Heart right ventricle (tissue), 16 donors: ENCODE measurements around the gene OR2AE1. TPM values are rescaled to one million over a fixed set of nuclear protein-coding genes. Genes with fewer than 3 reads are reported as not detected.

ENCODE experiments used
- ATAC-seq, 8 donors: fragments of 200-7000 bp; cut with Tn5 transposase; one replicate each; pipeline ENCODE4 v1.9.1; 2020; ENCODE audit warnings: mild to moderate bottlenecking in 8 of 8, moderate library complexity in 8 of 8, moderate number of reproducible peaks in 1 of 8
- DNase-seq, 2 donors: peaks; one replicate each; pipeline ENCODE4 v3.0.0-alpha.2; 2020
- H3K27ac ChIP-seq, 10 donors: fragments of 200-600 bp; sonication (generic) in 2 of 10; one replicate each; pipeline versions ENCODE4 v1.5.0 to v1.8.0; 2020 to 2022; ENCODE audit warnings: mild to moderate bottlenecking in 3 of 10
- H3K27me3 ChIP-seq, 7 donors: fragments of 200-600 bp; one replicate each; pipeline ENCODE4 v1.8.0; 2021 to 2022; ENCODE audit warnings: mild to moderate bottlenecking in 2 of 7
- H3K36me3 ChIP-seq, 9 donors: fragments of 200-600 bp; sonication (generic) in 1 of 9; one replicate each; pipeline versions ENCODE4 v1.5.0 to v1.8.0; 2020 to 2022; ENCODE audit warnings: mild to moderate bottlenecking in 2 of 9
- H3K4me1 ChIP-seq, 9 donors: fragments of 200-600 bp; sonication (generic) in 1 of 9; one replicate each; pipeline versions ENCODE4 v1.5.0 to v1.8.0; 2020 to 2022; ENCODE audit warnings: mild to moderate bottlenecking in 4 of 9
- H3K4me3 ChIP-seq, 10 donors: fragments of 200-600 bp; sonication (generic) in 2 of 10; one replicate each; pipeline versions ENCODE4 v1.5.0 to v1.8.0; 2020 to 2022; ENCODE audit warnings: mild to moderate bottlenecking in 7 of 10, moderate library complexity in 2 of 10
- H3K9me3 ChIP-seq, 11 donors: fragments of 200-600 bp in 10 of 11; sonication (generic) in 2 of 11; one replicate each; pipeline versions ENCODE4 v1.5.0 to v1.8.0; 2013 to 2022; ENCODE audit warnings: mild to moderate bottlenecking in 2 of 11, control low read depth in 1 of 11, moderate library complexity in 1 of 11
- WGBS, 2 donors: extraction: QIAGEN DNeasy Blood & Tissue Kit; methylation state at CpG; one replicate each; pipeline ENCODE4 v1.1.7; 2013; ENCODE audit warnings: inconsistent platforms in 1 of 2; 5-methylcytosine and 5-hydroxymethylcytosine counted together
- intact Hi-C, 10 donors: fragments of 100-400 bp; cut with DNase I; formaldehyde crosslinking; loops; one replicate each; pipeline versions ENCODE4 v1.11.1 to v1.14.2; 2022
- polyA plus RNA-seq, 2 donors: library from polyadenylated mRNA; stranded (reverse); fragments of 200-250 nt; gene quantifications; one replicate each; pipeline ENCODE4 v1.2.3, GENCODE V29; 2013
- total RNA-seq, 10 donors: library from RNA; stranded (reverse); fragmentation: NEBNext Ultra II Directional in 3 of 10; extraction: Animal tissue kit (Norgen Biotek cat#: 25700) in 3 of 10; gene quantifications; one replicate each; pipeline versions ENCODE4 v1.2.1 to v1.2.4, GENCODE V29; 2021 to 2023
- TF ChIP-seq, protein P1 (sequence below), 9 donors: fragments of 200-600 bp; sonication (generic) in 2 of 9; IDR thresholded peaks; one replicate each; pipeline versions ENCODE4 v1.5.0 to v1.8.0; 2021 to 2022; ENCODE audit warnings: antibody characterized with exemption in 9 of 9, mild to moderate bottlenecking in 5 of 9, moderate library complexity in 1 of 9
- donor health status: Arrhythmogenic right ventricular cardiomyopathy.
- donor health status: ischemic (EF 13 %, LVEDD 7.1; RV severe dilation, severe dysfunction).
- donor health status: healthy with polysubstance abuse.
- donor health status: DM: no; HTN: yes; CAD: no.
- donor health status: DM: no; HTN: no; CAD: no.
- donor health status: ischemic (EF 25% LVEDD 6.9; RV normal size, moderate dysfunction).
- donor health status: ischemic (EF 25% LVEDD 5.7; RV mildly dilated, moderate dysfunction).
- donor health status: healthy.
- donor health status: DM: yes; HTN: yes; CAD: no.
- donor health status: Ischemic cardiomyopathy.
- donor health status: ischemic (EF 35%, LVEDD 5.7; RV mildly dilated, moderate dysfunction).
- donor health status: nonischemic (EF 11% LVEDD 7.7; RV severe dilation, severe dysfunction).
- donor health status: DM: yes; HTN: yes; CAD: no.
- donor health status: PGD.
- donor health status: ischemic (EF 29% LVEDD 5.4; RV normal size, mild dysfunction).
- donor health status: nonischemic (EF 23%, LVEDD 6.1; RV moderate dilation, normal function).

Gene OR2AE1
- total and polyA plus RNA-seq, 12 donors, result not detected

DNA sequence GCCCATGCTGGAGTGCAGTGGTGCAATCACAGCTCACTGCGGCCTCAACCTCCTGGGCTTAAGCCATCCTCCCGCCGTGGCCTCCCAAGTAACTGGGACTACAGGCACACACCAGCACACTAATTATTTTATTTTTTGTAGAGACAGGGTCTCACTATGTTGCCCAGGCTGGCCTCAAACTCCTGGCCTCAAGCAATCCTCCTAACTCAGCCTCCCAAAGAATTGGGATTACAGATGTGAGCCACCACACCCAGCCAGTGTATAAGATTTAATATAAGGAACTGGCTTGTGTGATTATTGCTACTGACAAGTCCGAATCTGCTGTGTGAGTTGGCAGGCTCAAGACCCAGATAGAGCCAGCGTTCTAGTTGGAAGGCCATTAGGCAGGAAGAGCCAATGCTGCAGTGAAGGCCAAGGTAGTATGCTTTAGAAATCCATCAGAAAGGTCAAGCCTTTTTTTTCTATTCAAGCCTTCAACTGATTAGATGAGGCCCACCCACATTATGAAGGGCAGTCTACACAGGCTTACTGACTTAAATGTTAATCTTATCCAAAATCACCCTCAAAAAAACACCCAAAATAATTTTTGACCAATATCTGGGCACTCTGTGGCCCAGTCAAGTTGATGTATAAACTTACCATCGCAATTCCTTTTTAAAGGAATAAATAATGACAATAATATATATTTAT lies 23.1 kb upstream of the OR2AE1 start:
- no peaks in the 10 kb centered on the region for H3K27me3 ChIP-seq
- H3K4me1 ChIP-seq, result peaks cover 0 to 6% (median 0%) of the 10 kb centered on the region in 9 donors
- TF ChIP-seq, protein P1, sequence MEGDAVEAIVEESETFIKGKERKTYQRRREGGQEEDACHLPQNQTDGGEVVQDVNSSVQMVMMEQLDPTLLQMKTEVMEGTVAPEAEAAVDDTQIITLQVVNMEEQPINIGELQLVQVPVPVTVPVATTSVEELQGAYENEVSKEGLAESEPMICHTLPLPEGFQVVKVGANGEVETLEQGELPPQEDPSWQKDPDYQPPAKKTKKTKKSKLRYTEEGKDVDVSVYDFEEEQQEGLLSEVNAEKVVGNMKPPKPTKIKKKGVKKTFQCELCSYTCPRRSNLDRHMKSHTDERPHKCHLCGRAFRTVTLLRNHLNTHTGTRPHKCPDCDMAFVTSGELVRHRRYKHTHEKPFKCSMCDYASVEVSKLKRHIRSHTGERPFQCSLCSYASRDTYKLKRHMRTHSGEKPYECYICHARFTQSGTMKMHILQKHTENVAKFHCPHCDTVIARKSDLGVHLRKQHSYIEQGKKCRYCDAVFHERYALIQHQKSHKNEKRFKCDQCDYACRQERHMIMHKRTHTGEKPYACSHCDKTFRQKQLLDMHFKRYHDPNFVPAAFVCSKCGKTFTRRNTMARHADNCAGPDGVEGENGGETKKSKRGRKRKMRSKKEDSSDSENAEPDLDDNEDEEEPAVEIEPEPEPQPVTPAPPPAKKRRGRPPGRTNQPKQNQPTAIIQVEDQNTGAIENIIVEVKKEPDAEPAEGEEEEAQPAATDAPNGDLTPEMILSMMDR (IDR thresholded peaks at IDR 0.05), result no peak
- 94 to 97% methylated on average over 6 of the region's 6 CpGs for WGBS, 2 donors
- H3K4me3 ChIP-seq, result no peak overlapping the region
- peaks cover 0 to 71% (median 32%) of the 10 kb centered on the region in 9 donors for H3K36me3 ChIP-seq
- H3K27ac ChIP-seq, result no peak overlapping the region
- intact Hi-C loops, result no loop called here
- ATAC-seq (no peak), DNase-seq (no peak)
- H3K9me3 ChIP-seq, result no peaks in the 10 kb centered on the region

GRCh38 chr7:99898836-99899235 lies 22.0 kb upstream of the OR2AE1 start:
- peaks cover 0 to 60% (median 23%) of the 10 kb centered on the region in 9 donors for H3K36me3 ChIP-seq
- ATAC-seq (no peak), DNase-seq (no peak)
- H3K9me3 ChIP-seq, result no peaks in the 10 kb centered on the region
- 47 to 51% methylated on average over 3 of the region's 3 CpGs for WGBS, 2 donors
- no peak overlapping the region for H3K4me3 ChIP-seq
- peaks cover 0 to 6% (median 0%) of the 10 kb centered on the region in 9 donors for H3K4me1 ChIP-seq
- TF ChIP-seq, protein P1 (IDR thresholded peaks at IDR 0.05), result no peak
- no peaks in the 10 kb centered on the region for H3K27me3 ChIP-seq
- no peak overlapping the region for H3K27ac ChIP-seq
- intact Hi-C loops, result no loop called here

- peaks cover 0 to 52% (median 17%) of the 10 kb centered on the region in 9 donors for H3K36me3 ChIP-seq
- WGBS, 2 donors, result 89 to 93% methylated on average over 2 of the region's 2 CpGs
- DNase-seq (no peak), ATAC-seq (no peak)
- H3K27me3 ChIP-seq, result no peaks in the 10 kb centered on the region
- no peak overlapping the region for H3K4me3 ChIP-seq
- no peaks in the 10 kb centered on the region for H3K9me3 ChIP-seq
- TF ChIP-seq, protein P1 (IDR thresholded peaks at IDR 0.05), result no peak
- H3K4me1 ChIP-seq, result peaks cover 0 to 6% (median 0%) of the 10 kb centered on the region in 9 donors
- H3K27ac ChIP-seq, result no peak overlapping the region
- intact Hi-C loops, result no loop called here
These were observed 21.2 kb upstream of the OR2AE1 start for GRCh38 chr7:99898023-99898357.

- Histone ChIP-seq H3K9me3 (no peaks in the 10 kb centered on the region), H3K27ac (no peak overlapping the region), H3K36me3 (peaks cover 0 to 52% (median 12%) of the 10 kb centered on the region in 9 donors), H3K27me3 (no peaks in the 10 kb centered on the region), H3K4me3 (no peak overlapping the region), H3K4me1 (peaks cover 0 to 6% (median 0%) of the 10 kb centered on the region in 9 donors)
- WGBS, 2 donors, result 91 to 92% methylated on average over 6 of the region's 6 CpGs
- TF ChIP-seq, protein P1 (IDR thresholded peaks at IDR 0.05), result no peak
- DNase-seq, result no peak
- ATAC-seq, result no peak
- intact Hi-C loops, result no loop called here
These were observed 20.6 kb upstream of the OR2AE1 start for GRCh38 chr7:99897322-99898022.
